Gastroesophageal sphincter (tissue), 3 donors: ENCODE data around the gene ARL6IP5.

Experiments
- CTCF ChIP-seq, 4 experiments: fragments of 200-600 bp in 2 of 4; fragments of 450-650 bp in 2 of 4; sonication (generic) in 1 of 4; IDR thresholded peaks; one replicate each; pipeline ENCODE4 v1.5.1; 2017 to 2019; ENCODE audit warnings: antibody characterized with exemption in 4 of 4, mild to moderate bottlenecking in 2 of 4, moderate library complexity in 2 of 4
- POLR2AphosphoS5 ChIP-seq: sonication (generic); formaldehyde crosslinking; IDR thresholded peaks from one replicate; pipeline ENCODE4 v1.6.1; 2017; ENCODE audit warnings: antibody characterized with exemption

GRCh38 chr3:69116897-69117296 lies 32.2 kb downstream of the ARL6IP5 start:
- no peak for TF ChIP-seq CTCF (IDR thresholded peaks at IDR 0.05)
- no peak for TF ChIP-seq POLR2AphosphoS5
